Mesodermal cell (in vitro differentiated cells): ENCODE results near the gene NDST3.

Source experiments
- H3K27ac ChIP-seq: 2 replicates; pipeline ENCODE4 v1.7.0; 2013; ENCODE audit warnings: mild to moderate bottlenecking, low read depth, low read length, moderate library complexity; ENCODE audit not compliant: severe bottlenecking
- H3K36me3 ChIP-seq: 2 replicates; pipeline ENCODE4 v1.7.1; 2013; ENCODE audit warnings: mild to moderate bottlenecking, low read length, moderate library complexity; ENCODE audit not compliant: control insufficient read depth, insufficient read depth
- H3K4me1 ChIP-seq: one replicate; pipeline ENCODE4 v1.7.1; 2013; ENCODE audit warnings: mild to moderate bottlenecking, low read length; ENCODE audit not compliant: insufficient read depth, control insufficient read depth, poor library complexity, severe bottlenecking
- H3K4me3 ChIP-seq: 2 replicates; pipeline ENCODE4 v1.7.0; 2013; ENCODE audit warnings: low read length, control low read depth, mild to moderate bottlenecking; ENCODE audit not compliant: insufficient read depth, poor library complexity, severe bottlenecking; ENCODE audit errors: extremely low read depth
- H3K9me3 ChIP-seq: 2 replicates; pipeline ENCODE4 v1.7.1; 2013; ENCODE audit warnings: mild to moderate bottlenecking, low read length, moderate library complexity; ENCODE audit not compliant: control insufficient read depth
- WGBS, 2 experiments: methylation state at CpG; one replicate each; pipeline ENCODE4 v1.1.5; 2013; ENCODE audit warnings: missing lambda C conversion rate in 2 of 2; ENCODE audit not compliant: insufficient coverage in 2 of 2; 5-methylcytosine and 5-hydroxymethylcytosine counted together

NDST3 gene

GRCh38 chr4:118032691-118033090, 1.6 kb upstream of the NDST3 start:
- 44 to 61% methylated on average over 2 of the region's 2 CpGs for WGBS, 2 experiments
- no peaks in the 10 kb centered on the region for H3K36me3 ChIP-seq
- H3K4me1 ChIP-seq = no peaks in the 10 kb centered on the region
- no peak overlapping the region for H3K27ac ChIP-seq
- no peaks in the 10 kb centered on the region for H3K9me3 ChIP-seq
- no peak overlapping the region for H3K4me3 ChIP-seq

- H3K9me3 ChIP-seq = no peaks in the 10 kb centered on the region
- peak overlapping the region; percentile 56 for H3K4me3 ChIP-seq
- H3K36me3 ChIP-seq = no peaks in the 10 kb centered on the region
- H3K4me1 ChIP-seq = no peaks in the 10 kb centered on the region
- H3K27ac ChIP-seq = no peak overlapping the region
- WGBS, 2 experiments = 1% methylated on average over 55 to 74 of the region's 100 CpGs
These were observed 886 bp upstream of the NDST3 start for GRCh38 chr4:118033148-118034052.

GRCh38 chr4:118035309-118035708, 1.0 kb downstream of the NDST3 start:
- Histone ChIP-seq H3K36me3 (no peaks in the 10 kb centered on the region), H3K27ac (no peak overlapping the region), H3K9me3 (no peaks in the 10 kb centered on the region), H3K4me3 (no peak overlapping the region), H3K4me1 (no peaks in the 10 kb centered on the region)
- no CpG with 5 or more reads among the region's 1 CpG for WGBS, 2 experiments

- no peaks in the 10 kb centered on the region for H3K4me1 ChIP-seq
- no peak overlapping the region for H3K4me3 ChIP-seq
- H3K36me3 ChIP-seq = no peaks in the 10 kb centered on the region
- H3K27ac ChIP-seq = no peak overlapping the region
- WGBS, 2 experiments = no CpG with 5 or more reads among the region's 2 CpGs
- H3K9me3 ChIP-seq = no peaks in the 10 kb centered on the region
These were observed 2.0 kb downstream of the NDST3 start for GRCh38 chr4:118036336-118036735.

GRCh38 chr4:118037955-118038354, 3.7 kb downstream of the NDST3 start:
- H3K36me3 ChIP-seq = no peaks in the 10 kb centered on the region
- H3K27ac ChIP-seq = no peak overlapping the region
- H3K4me3 ChIP-seq = no peak overlapping the region
- H3K4me1 ChIP-seq = no peaks in the 10 kb centered on the region
- no peaks in the 10 kb centered on the region for H3K9me3 ChIP-seq
- WGBS, 2 experiments = no CpG with 5 or more reads among the region's 1 CpG

GRCh38 chr4:118046323-118046722, 12.0 kb downstream of the NDST3 start:
- Histone ChIP-seq H3K4me3 (no peak overlapping the region), H3K36me3 (no peaks in the 10 kb centered on the region)
- WGBS, 2 experiments = 60 to 80% methylated on average over 1 of the region's 2 CpGs

GRCh38 chr4:118047043-118047442, 12.8 kb downstream of the NDST3 start:
- Histone ChIP-seq H3K36me3 (no peaks in the 10 kb centered on the region), H3K9me3 (no peaks in the 10 kb centered on the region), H3K4me3 (no peak overlapping the region), H3K27ac (no peak overlapping the region), H3K4me1 (no peaks in the 10 kb centered on the region)
- 93 to 100% methylated on average over 3 of the region's 3 CpGs for WGBS, 2 experiments

More at GRCh38 chr4:118046323-118046722, 12.0 kb downstream of the NDST3 start:
- Histone ChIP-seq H3K4me1 (no peaks in the 10 kb centered on the region), H3K27ac (no peak overlapping the region), H3K9me3 (no peaks in the 10 kb centered on the region)

GRCh38 chr4:118058955-118059354, 24.7 kb downstream of the NDST3 start:
- no peaks in the 10 kb centered on the region for H3K9me3 ChIP-seq
- H3K4me3 ChIP-seq = no peak overlapping the region
- WGBS, 2 experiments = 76 to 86% methylated on average over 2 of the region's 2 CpGs
- H3K36me3 ChIP-seq = no peaks in the 10 kb centered on the region
- H3K4me1 ChIP-seq = no peaks in the 10 kb centered on the region
- no peak overlapping the region for H3K27ac ChIP-seq

GRCh38 chr4:118059397-118059796, 25.1 kb downstream of the NDST3 start:
- Histone ChIP-seq H3K9me3 (no peaks in the 10 kb centered on the region), H3K4me1 (no peaks in the 10 kb centered on the region), H3K27ac (no peak overlapping the region), H3K36me3 (no peaks in the 10 kb centered on the region), H3K4me3 (no peak overlapping the region)
- 60% methylated on average over 1 of the region's 2 CpGs; no CpG with 5 or more reads in 1 of the 2 experiments for WGBS, 2 experiments

- 37 to 59% methylated on average over 4 to 8 of the region's 8 CpGs for WGBS, 2 experiments
These were observed 42.9 kb downstream of the NDST3 start for GRCh38 chr4:118076958-118077766.

More at GRCh38 chr4:118076958-118077766, 42.9 kb downstream of the NDST3 start:
- Histone ChIP-seq H3K36me3 (no peaks in the 10 kb centered on the region), H3K9me3 (no peaks in the 10 kb centered on the region), H3K27ac (no peak overlapping the region), H3K4me1 (no peaks in the 10 kb centered on the region), H3K4me3 (no peak overlapping the region)
